ENCODE results near the gene ANKRD44. TPM values are rescaled to one million over a fixed set of nuclear protein-coding genes. Genes with fewer than 3 reads are reported as not detected.

The ANKRD44 gene
- total RNA-seq, 1 experiment from 2014 or later, result 5.8 TPM

GRCh38 chr2:196987649-196988364 is 322.8 kb downstream of the ANKRD44 start:
- peak; percentile 94 for DNase-seq (ENCODE audit: low read depth)

- DNase-seq (ENCODE audit: low read depth), result no peak
Measured at GRCh38 chr2:196987298-196987648, 323.3 kb downstream of the ANKRD44 start.

- DNase-seq (ENCODE audit: low read depth), result no peak
Measured at GRCh38 chr2:196985511-196986183, 324.9 kb downstream of the ANKRD44 start.

- DNase-seq (ENCODE audit: low read depth), result no peak
Measured at GRCh38 chr2:196984903-196985302, 325.7 kb downstream of the ANKRD44 start.

- no peak for DNase-seq (ENCODE audit: low read depth)
Measured at GRCh38 chr2:196983934-196984333, 326.6 kb downstream of the ANKRD44 start.

GRCh38 chr2:196980473-196980872 is 330.1 kb downstream of the ANKRD44 start:
- no peak for DNase-seq (ENCODE audit: low read depth)

GRCh38 chr2:196980001-196980400 is 330.6 kb downstream of the ANKRD44 start:
- DNase-seq (ENCODE audit: low read depth), result no peak

GRCh38 chr2:196977507-196977906 is 333.1 kb downstream of the ANKRD44 start:
- no peak for DNase-seq (ENCODE audit: low read depth)

- DNase-seq (ENCODE audit: low read depth), result no peak
Measured at GRCh38 chr2:196974970-196975369, 335.6 kb downstream of the ANKRD44 start.

GRCh38 chr2:196971574-196972279 is 338.9 kb downstream of the ANKRD44 start:
- no peak for DNase-seq (ENCODE audit: low read depth)

- DNase-seq (ENCODE audit: low read depth), result no peak
Measured at GRCh38 chr2:196970099-196970498, 340.5 kb downstream of the ANKRD44 start.

- DNase-seq (ENCODE audit: low read depth), result no peak
Measured at GRCh38 chr2:196968516-196968915, 342.1 kb downstream of the ANKRD44 start.

GRCh38 chr2:196967775-196968174 is 342.8 kb downstream of the ANKRD44 start:
- no peak for DNase-seq (ENCODE audit: low read depth)

- peak; percentile 68 for DNase-seq (ENCODE audit: low read depth)
Measured at GRCh38 chr2:196967116-196967515, 343.5 kb downstream of the ANKRD44 start.

- DNase-seq (ENCODE audit: low read depth), result no peak
Measured at GRCh38 chr2:196966061-196966460, 344.5 kb downstream of the ANKRD44 start.

- no peak for DNase-seq (ENCODE audit: low read depth)
Measured at GRCh38 chr2:196965651-196966050, 344.9 kb downstream of the ANKRD44 start.

- no peak for DNase-seq (ENCODE audit: low read depth)
Measured at GRCh38 chr2:196963961-196964360, 346.6 kb downstream of the ANKRD44 start.

GRCh38 chr2:196963043-196963442 is 347.5 kb downstream of the ANKRD44 start:
- no peak for DNase-seq (ENCODE audit: low read depth)

- no peak for DNase-seq (ENCODE audit: low read depth)
Measured at GRCh38 chr2:196962325-196962724, 348.3 kb downstream of the ANKRD44 start.

GRCh38 chr2:196961889-196962288 is 348.7 kb downstream of the ANKRD44 start:
- DNase-seq (ENCODE audit: low read depth), result no peak

GRCh38 chr2:196959734-196960338 is 350.7 kb downstream of the ANKRD44 start:
- DNase-seq (ENCODE audit: low read depth), result no peak

- no peak for DNase-seq (ENCODE audit: low read depth)
Measured at GRCh38 chr2:196959281-196959680, 351.3 kb downstream of the ANKRD44 start.
